ENCODE measurements around the gene NKX2-2. TPM values are rescaled to one million over a fixed set of nuclear protein-coding genes. Genes with fewer than 3 reads are reported as not detected.

The NKX2-2 gene
- total and polyA plus RNA-seq, 2 of the 8 experiments (the other 6 are each of a cell fraction or from before 2014, with no cell fraction given): not detected

GRCh38 chr20:21505810-21506530 lies 7.9 kb downstream of the NKX2-2 start (continued):
- TF ChIP-seq E2F6 (IDR thresholded peaks at IDR 0.05) (peak; percentile 98), YY1 (IDR thresholded peaks at IDR 0.05; ENCODE audit: low read depth, low read length) (no peak), KDM4A (IDR thresholded peaks at IDR 0.05; ENCODE audit: low read depth, low read length, severe bottlenecking) (peak; percentile 99), CTBP2 (IDR thresholded peaks at IDR 0.05; ENCODE audit: borderline replicate concordance, insufficient read depth, insufficient read length, low read length) (peak; percentile 78), ASH2L (IDR thresholded peaks at IDR 0.05; ENCODE audit: low read length) (peak; percentile 73), TAF1 (IDR thresholded peaks at IDR 0.05; ENCODE audit: low read depth, low read length) (peak; percentile 57), NANOG (IDR thresholded peaks at IDR 0.05; ENCODE audit: insufficient read depth, low read depth, low read length, poor library complexity, severe bottlenecking) (no peak), SP4 (IDR thresholded peaks at IDR 0.05; ENCODE audit: low read length) (0 out of 2 replicates have a peak, but pooled peaks have one; percentile 41), TEAD4 (IDR thresholded peaks at IDR 0.05; ENCODE audit: low read depth, low read length) (no peak), CBX8 (IDR thresholded peaks at IDR 0.05; ENCODE audit: borderline replicate concordance, low read depth, low read length) (no peak), MAX (IDR thresholded peaks at IDR 0.05) (peak; percentile 98), CREB1 (IDR thresholded peaks at IDR 0.05) (peak; percentile 26; the same call in 1 of the 2 replicates)
